ENCODE results near the gene RRP8.

Gene RRP8

DNA sequence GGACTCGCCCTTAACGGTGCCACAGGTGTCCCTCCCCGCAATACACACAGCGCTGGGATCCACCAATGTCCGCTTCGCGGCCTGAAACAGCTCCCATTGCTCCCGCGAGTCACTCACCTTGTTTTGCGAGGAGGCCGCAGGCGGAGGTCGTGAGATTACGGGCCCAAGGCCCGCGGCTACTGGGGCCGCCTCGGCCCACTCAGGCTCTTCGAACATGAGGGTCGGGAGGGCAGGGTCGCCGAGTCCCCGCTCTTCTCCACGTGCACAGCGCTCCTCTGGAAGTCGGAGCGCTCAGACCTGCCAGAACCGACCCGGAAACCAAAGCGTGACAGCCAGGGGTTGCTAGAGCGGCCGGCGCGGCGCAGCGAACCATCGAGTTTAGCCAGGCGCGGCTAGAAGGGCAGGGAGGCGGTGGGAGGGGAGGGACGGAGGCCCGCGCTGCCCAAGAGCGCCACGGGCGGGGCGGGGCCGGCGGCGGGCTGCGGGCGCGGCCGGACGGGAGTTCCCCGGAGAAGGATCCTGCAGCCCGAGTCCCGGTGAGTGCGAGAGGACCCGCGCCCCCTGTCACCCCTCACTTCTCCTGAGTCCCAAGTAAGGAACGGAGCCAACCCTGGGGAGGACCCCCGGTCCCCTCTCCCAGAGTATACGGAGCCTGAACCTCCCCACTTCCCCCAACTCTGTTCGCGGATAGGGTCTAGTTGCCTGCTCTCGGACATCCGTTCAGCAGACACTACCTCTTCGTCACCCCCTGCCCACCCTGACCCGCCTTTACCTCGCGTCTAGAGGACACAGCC, at the start of gene RRP8, which contains the start of gene ILK:
TSS of gene RRP8 (minus strand) at position 330 of the 794 bp plus-strand sequence. CDS start at position 216, 114 bp downstream.
TSS of gene ILK (plus strand) at position 488 of the 794 bp plus-strand sequence. CDS start 498 bp downstream, outside the sequence.
- DNase-seq = peak; percentile 88

- no peak for DNase-seq
Observed at GRCh38 chr11:6653097-6653496, 49.7 kb upstream of the RRP8 start.

- DNase-seq = no peak
Observed at GRCh38 chr11:6652182-6652581, 48.8 kb upstream of the RRP8 start.

GRCh38 chr11:6650980-6651379, 47.6 kb upstream of the RRP8 start:
- no peak for DNase-seq

DNA sequence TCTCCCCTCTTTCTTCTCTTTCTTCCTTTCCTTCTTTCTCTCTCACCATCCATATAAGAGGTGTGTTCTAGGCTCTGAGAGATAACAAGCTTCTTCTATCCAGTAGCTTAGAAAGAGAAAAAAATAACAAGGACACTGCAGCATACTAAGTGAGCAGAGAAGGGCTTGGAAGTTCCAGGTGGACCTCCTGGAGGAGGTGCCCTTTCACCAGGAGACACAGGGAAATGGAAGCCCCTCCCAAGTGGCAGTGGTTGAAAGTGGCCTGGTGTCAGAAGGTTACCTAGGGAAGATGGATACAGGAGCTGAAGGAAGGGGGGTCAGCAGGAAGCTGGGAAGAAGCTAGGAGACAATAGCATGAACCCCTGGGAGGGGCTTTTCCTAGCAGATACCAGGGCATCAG, 46.7 kb upstream of the RRP8 start:
- no peak for DNase-seq

- no peak for DNase-seq
Observed at GRCh38 chr11:6648501-6648900, 45.1 kb upstream of the RRP8 start.

DNA sequence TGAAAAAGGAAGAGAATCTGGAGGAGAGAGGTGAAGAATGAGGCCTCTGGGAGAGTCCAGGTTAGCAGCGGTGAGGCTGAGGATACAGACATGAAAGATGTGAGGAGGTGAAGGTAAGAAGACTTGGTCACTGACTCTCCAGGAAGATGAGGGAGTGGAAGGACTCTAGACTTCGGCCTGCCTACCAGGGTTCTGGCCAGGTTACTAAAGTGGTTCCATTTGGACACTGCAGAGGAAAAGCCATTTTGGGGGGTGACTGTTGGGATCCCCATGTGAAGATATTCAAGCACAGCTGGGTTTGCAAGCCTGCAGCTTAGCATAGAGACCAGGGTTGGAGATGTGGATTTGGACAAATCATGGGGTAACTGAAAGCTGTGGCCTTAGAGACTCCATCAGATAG, 44.4 kb upstream of the RRP8 start:
- no peak for DNase-seq

DNA sequence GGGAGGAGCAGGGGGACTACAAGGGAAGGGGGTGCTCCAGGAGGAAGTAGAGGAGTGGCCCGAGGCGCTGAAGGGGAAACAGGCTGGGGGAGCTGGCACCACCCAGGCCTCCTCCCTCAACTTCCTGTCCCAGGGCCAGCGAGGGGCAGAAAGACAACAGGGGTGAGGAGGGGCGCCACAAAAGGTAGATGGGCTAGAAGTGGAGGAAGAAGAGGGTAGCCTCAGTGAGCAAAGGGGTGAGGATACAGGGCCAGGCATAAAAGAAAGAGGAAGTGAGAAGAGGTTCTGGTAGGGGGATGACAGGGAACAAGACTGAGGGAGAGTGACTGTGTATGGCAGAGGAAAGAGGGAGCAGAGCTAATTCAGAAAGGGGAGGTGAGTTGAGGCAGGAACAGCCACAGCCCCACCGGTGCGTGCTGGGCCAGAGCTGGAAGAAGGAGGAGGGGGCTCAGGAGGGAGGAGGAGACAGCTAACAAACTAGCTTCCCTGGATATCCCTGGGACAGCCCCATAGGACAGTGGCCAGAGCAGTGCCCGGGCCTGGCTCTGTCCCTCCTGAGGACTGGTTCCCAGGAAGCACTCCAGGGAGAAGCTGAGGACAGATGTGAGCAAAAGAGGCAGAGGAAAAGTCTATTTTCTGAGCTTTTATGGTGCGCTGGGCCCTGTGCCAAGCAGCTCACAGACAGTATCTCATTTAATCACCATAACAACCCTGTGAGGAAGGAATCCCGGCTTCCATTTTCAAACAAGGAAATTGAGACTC, 43.7 kb upstream of the RRP8 start:
- DNase-seq = no peak

GRCh38 chr11:6646576-6646917, 43.1 kb upstream of the RRP8 start:
- no peak for DNase-seq

DNA sequence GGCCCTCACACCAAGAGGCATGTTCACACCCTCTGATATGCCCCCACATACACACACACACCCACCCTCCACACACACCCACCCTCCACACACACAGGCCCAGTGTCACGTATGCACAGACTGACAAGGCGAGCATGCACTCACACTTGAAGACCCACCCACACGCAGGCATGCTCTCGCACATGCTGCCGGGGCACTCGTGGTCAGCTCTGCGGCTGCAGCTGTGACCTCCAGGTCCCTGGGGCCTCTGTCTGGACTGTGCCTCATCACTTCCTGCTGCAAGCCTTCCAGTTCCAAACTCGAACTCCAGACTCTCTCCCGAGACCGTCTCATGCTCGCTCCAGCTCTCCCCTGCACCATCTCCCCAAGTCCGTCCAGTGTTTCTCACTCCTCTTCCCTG, 42.7 kb upstream of the RRP8 start:
- no peak for DNase-seq

GRCh38 chr11:6642957-6643356, 39.5 kb upstream of the RRP8 start:
- no peak for DNase-seq

DNA sequence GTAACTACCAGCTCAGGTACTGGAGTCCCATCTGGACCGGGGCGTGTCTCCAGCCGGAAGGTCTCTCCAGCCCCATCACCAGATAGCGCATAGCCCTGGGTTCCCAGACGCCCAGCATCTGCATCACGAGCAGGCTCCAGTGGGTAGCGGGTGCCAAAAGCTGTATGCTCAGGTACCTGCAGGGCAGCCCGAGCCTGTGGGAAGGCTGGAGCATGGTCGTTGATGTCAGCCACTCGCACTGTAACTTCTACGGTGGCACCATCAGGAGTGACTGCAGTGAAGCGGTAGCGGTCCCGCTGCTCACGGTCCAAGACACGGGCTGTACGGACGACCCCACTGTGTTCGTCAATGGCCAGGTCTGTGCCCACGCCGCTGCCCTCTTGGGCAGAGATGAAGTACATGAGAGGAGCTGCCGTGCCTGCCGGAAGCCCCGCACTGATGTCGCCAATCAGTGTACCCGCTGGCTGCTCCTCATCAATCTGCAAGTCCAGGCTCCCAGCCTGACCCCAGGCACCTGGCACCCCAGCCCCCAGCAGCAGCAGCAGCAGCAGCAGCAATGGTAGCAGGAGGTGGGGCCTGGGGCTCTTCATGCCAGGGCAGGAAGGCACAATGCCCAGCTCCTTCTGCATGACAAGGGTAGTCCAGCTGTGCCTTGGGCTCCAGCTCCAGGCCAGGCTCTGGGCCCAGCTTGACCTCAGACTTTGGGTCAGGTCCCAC, 37.7 kb upstream of the RRP8 start:
- no peak for DNase-seq

GRCh38 chr11:6640036-6640984, 36.9 kb upstream of the RRP8 start:
- DNase-seq = no peak

DNA sequence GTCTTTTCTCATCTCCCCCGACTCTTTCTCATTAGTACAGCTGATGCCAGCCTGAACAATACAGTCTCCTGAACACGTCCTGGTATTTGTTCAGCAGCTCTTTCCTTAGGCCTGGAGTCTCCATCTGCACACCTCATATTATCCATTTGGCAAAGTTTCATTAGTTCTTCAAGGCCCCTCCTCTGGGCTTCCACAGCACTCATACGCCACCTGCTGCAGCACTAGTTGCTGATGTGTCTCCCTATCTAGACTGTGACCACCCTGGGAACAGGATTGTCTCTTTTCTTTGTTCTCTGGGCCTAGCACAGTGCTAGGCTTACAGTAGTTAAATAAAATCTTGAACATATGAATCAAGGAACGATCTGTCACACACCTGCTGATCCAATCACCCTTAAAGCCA, 35.0 kb upstream of the RRP8 start:
- no peak for DNase-seq

DNA sequence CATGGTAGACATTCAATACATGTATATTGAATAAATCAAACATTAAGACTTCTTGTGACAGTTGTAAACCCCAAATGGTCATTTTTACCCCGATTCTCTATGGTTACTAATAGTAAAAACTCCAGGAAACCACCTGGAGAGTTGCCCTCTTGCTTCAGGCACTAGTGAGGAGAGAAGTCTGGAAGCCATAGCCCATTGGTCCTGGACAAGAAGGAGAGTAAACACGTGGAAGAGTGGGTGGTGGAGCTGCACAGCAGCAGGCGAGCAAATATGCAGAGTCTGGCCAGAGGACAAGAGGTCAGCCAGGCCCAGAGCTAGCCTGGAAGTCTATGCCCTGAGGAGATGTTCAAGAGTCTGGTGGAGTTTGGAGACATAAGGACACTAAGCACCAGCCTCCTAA, 34.5 kb upstream of the RRP8 start:
- DNase-seq = no peak

- no peak for DNase-seq
Observed at GRCh38 chr11:6636480-6636879, 33.1 kb upstream of the RRP8 start.

- no peak for DNase-seq
Observed at GRCh38 chr11:6635082-6635932, 31.9 kb upstream of the RRP8 start.

- DNase-seq = no peak
Observed at GRCh38 chr11:6634534-6634933, 31.1 kb upstream of the RRP8 start.

DNA sequence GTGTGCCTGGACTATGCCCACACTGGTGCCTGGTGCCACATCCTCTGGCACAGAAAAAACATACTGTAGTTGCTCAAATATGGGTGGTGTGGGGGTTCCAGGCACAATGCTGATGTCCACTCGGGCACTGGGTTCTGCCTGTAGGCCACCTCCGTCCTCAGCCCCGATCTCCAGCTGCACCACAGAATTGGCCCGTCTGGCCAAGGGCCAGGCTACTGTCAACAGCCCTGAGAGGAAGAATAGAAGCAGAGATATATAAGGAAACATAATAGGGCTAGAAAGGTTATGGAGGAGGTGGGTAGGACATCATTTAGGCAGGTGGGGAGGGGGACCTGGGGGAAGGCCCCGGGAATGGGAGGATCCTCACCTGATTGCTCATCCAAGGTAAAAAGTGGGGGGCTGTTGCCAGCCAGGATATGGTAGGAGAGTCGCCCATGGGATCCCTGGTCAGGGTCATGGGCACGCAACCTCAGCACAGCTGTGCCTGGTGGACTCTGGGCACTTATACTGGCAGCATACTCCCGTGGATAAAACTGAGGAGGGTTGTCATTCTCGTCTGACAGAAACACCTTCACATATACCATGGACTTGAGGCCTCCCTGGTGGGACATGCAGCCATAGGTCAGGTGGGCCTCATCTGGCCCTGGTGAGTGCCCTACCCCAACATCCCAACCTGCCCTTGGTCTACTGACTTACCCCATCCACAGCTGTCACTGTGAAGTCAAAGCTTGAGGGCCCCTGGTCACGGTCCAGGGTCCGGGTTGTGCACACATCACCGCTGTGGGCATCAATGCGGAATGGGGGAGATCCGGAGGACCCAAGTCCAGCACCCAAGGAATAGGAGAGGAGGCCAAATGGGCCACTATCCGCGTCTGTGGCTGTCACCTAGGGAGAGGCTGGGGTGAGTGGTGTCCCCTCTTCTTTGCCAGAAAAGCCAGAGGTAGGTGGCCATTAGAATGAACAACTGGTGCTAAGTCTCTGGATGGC, 30.3 kb upstream of the RRP8 start:
- DNase-seq = no peak
